Renal cortex interstitium (tissue), 15 donors: ENCODE measurements around the gene ZNF319. TPM values are rescaled to one million over a fixed set of nuclear protein-coding genes. Genes with fewer than 3 reads are reported as not detected.

Experiments used
- DNase-seq, 11 donors: peaks; one replicate each; pipeline ENCODE4 v3.0.0-alpha.2; 2013; ENCODE audit warnings: low read depth in 9 of 11, low spot score in 4 of 11; ENCODE audit errors: extremely low read depth in 1 of 11
- long read RNA-seq, 16 experiments: transcript quantifications; one replicate each; lab custom pipeline, GENCODE V29; 2026
- polyA plus RNA-seq, 3 donors: library from polyadenylated mRNA; unstranded; fragments of 120-200 nt; gene quantifications; one replicate each; pipeline ENCODE4 v1.2.1, GENCODE V29; 2013; ENCODE audit not compliant: insufficient read length in 3 of 3

ZNF319 gene
- polyA plus RNA-seq = 10 to 100 TPM in 1 of 3 donors, 1 to 10 TPM in 2; 9.2 to 12.8 (median 9.9) TPM
- long read RNA-seq, donor 1, full-length matches to known transcripts = 6 of 6 reads
- long read RNA-seq, donor 1, partial matches to known transcripts = 0 of 6 reads
- long read RNA-seq, donor 1, other reads (novel, unspliced or antisense) = 0 of 6 reads
- long read RNA-seq, donor 2, full-length matches to known transcripts = 8 of 8 reads
- long read RNA-seq, donor 2, partial matches to known transcripts = 0 of 8 reads
- long read RNA-seq, donor 2, other reads (novel, unspliced or antisense) = 0 of 8 reads
- long read RNA-seq, donor 3, full-length matches to known transcripts = 10 of 10 reads
- long read RNA-seq, donor 3, partial matches to known transcripts = 0 of 10 reads
- long read RNA-seq, donor 3, other reads (novel, unspliced or antisense) = 0 of 10 reads
- long read RNA-seq, donor 4, full-length matches to known transcripts = 5 of 5 reads
- long read RNA-seq, donor 4, partial matches to known transcripts = 0 of 5 reads
- long read RNA-seq, donor 4, other reads (novel, unspliced or antisense) = 0 of 5 reads
- long read RNA-seq, donor 5 = 0 reads
- long read RNA-seq, donor 6, full-length matches to known transcripts = 2 of 2 reads
- long read RNA-seq, donor 6, partial matches to known transcripts = 0 of 2 reads
- long read RNA-seq, donor 6, other reads (novel, unspliced or antisense) = 0 of 2 reads
- long read RNA-seq, donor 7, full-length matches to known transcripts = 8 of 8 reads
- long read RNA-seq, donor 7, partial matches to known transcripts = 0 of 8 reads
- long read RNA-seq, donor 7, other reads (novel, unspliced or antisense) = 0 of 8 reads
- long read RNA-seq, donor 8 = 0 reads
- long read RNA-seq, donor 9, full-length matches to known transcripts = 5 of 5 reads
- long read RNA-seq, donor 9, partial matches to known transcripts = 0 of 5 reads
- long read RNA-seq, donor 9, other reads (novel, unspliced or antisense) = 0 of 5 reads
- long read RNA-seq, donor 10, full-length matches to known transcripts = 2 of 2 reads
- long read RNA-seq, donor 10, partial matches to known transcripts = 0 of 2 reads
- long read RNA-seq, donor 10, other reads (novel, unspliced or antisense) = 0 of 2 reads
- long read RNA-seq, donor 11, full-length matches to known transcripts = 3 of 3 reads
- long read RNA-seq, donor 11, partial matches to known transcripts = 0 of 3 reads
- long read RNA-seq, donor 11, other reads (novel, unspliced or antisense) = 0 of 3 reads
- long read RNA-seq, donor 12 = 0 reads
- long read RNA-seq, donor 13 = 0 reads
- long read RNA-seq, donor 14, full-length matches to known transcripts = 1 of 1 reads
- long read RNA-seq, donor 14, partial matches to known transcripts = 0 of 1 reads
- long read RNA-seq, donor 14, other reads (novel, unspliced or antisense) = 0 of 1 reads
- long read RNA-seq, donor 15, full-length matches to known transcripts = 2 of 2 reads
- long read RNA-seq, donor 15, partial matches to known transcripts = 0 of 2 reads
- long read RNA-seq, donor 15, other reads (novel, unspliced or antisense) = 0 of 2 reads
- long read RNA-seq, donor 16, full-length matches to known transcripts = 10 of 10 reads
- long read RNA-seq, donor 16, partial matches to known transcripts = 0 of 10 reads
- long read RNA-seq, donor 16, other reads (novel, unspliced or antisense) = 0 of 10 reads

GRCh38 chr16:57999971-58000705, at the start of gene ZNF319:
TSS of gene ZNF319 (minus strand) at chr16:58000672. CDS start at chr16:57998265, 2,407 bp downstream.
- no peak for DNase-seq

DNA sequence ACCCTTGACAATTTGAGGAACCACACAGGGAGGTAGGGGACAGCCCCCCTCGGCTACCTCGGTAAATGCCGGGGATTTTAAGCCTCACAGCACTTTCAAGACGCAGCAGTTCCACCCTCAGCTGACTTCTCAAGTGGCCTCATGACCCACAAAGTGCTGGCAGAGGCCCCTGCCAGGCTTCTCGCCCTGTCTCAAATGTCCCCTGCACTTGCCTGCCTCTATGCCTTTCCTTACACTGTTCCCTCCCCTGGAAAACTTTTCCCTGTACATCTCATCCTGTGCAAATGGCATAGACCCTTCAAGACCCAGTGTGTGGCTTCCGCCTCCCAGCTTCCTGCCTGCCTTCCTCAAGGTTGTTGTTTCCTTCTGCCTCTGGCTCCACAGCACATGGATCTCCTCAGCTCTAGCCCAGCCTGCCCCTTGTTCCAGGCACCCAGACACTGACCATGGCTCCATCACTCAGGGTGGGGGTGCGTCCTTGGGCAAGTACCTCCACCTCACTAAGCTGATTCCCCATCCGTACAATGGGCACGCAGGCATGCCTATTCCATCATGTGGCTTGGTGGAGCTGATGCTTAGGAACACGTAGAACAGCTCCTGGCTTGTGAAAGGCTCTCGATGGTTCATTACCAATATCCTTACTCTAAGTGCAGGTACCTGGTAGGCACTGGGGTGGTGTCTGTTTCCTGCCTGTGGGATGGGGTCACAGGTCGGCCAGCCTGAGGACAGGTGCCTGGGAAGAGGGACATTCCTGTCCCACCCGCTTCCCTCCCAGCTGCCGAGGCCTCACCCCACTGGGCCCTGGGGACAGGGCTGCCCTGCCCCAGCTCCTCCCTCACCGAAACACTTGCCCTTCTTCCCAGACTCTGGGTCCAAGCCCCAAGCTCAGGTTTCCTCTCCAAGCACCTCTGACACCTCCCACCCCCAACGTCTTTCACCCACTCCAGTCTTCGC, 49.0 kb upstream of the ZNF319 start:
- DNase-seq = no peak

DNA sequence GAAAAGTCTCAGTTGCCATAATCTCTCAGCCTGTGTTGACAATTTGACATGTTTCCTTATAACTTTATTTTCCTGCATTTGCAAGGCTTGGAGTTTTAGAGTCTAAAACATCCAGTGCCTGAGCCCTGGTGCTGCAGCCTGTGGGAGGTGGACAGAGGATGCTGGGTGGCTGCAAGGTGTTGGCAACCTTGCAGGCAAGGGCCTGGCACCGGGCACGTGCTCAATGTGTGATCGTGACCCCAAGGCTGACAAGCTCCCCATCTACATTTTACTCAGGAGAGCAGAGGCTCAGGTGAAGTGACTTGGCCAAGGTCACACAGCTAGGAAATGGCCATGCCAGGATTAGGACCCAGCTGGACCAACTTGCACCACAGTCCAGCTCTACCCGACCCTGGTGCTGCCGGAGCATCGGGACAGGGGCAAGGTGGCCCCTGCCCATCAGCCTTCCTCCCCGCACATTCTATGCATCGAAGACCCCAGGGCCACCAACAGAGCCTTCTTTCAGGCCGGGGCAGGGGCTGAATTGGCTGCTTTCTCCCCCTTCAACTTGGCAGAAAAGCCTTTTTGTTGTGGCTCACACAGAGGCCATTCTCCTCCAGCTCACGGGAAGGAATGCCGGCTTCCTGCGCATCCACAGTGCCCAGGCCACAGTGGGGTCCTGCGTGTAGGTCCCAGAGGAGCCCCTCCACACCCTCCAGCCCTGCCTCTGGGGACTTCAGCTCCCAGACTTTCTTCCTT, 48.2 kb upstream of the ZNF319 start:
- DNase-seq = no peak

DNA sequence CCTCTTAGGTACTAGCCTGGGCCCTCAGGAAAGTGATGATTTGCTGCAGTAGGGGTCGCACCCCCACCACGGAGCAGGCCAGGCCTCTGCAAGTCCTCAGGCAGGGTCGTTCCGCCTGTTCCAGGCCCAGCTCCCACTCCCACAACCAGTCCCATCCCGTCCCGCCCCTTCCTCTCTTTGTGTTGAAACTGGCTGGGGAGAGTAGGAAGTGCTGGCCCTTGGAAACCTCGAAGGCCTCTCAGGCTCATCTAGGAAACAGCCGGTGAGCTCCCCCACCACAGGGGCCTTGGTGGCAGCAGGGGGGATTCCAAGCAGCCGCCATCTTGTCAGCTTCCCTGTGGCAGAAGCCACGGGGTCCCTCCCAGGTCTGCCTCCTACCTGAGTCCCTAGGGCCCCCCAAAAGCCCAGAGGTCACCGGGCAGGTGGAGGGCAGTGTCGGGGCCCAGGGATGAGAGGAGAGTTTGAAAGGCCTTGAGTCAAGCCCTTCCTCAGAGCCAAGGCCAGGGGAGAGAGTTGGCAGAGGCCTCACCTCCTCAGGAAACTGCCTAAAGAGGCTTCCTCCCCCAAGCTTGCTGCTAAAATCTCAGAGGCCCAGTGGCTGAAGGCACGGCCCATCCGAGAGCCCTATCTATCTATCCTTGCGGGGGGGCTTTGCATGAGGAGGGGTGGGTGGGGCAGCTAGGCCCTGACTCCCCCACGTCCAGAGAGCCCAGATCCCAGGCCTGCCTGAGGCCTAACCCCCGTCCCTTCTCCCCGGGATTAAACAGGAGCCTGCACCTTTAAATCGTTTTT, 47.3 kb upstream of the ZNF319 start:
- DNase-seq = peak in 1 of 11 donors; percentile 14

- no peak for DNase-seq
These were observed 46.5 kb upstream of the ZNF319 start for GRCh38 chr16:58046936-58047335.

DNA sequence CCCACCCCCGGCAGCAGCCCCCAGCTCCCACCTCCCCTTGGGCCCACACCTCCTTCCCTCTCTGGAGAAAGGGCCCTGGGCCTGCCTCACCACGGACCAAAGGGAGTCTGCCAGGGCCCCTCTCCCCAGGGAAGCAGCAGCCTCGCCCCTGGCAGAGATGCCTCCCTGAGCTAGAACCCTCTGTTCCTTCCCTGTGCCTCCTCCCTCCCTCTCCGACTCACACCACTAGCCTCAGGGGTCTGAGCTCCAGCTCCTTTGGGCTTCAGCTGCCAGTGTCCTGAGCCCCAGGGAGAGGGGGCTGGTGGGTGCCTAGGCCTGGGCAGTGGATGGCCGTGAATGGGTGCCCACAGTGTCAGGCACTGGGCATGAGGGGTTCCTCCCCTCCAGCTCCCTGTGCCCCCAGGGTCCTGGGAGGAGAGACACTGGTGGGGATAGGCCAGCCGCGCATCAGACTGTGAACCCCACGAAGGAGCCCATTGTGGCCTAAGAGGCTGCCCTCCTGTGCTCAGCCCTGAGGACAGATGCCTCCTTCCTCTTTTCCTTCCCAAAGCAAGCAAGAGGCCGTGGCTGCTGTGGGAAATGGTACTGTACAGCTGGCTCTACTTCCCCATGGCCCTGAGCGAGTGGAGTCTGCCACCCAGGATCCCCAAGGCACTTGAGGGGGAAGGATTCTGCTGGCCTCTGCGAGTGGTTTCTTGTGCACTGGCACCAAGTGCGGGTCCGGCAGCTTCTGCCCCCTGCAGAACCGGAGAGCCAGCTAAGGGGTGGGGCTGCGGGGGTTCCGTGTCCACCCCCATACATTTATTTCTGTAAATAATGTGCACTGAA, 45.8 kb upstream of the ZNF319 start:
- DNase-seq = no peak

- no peak for DNase-seq
These were observed 44.6 kb upstream of the ZNF319 start for GRCh38 chr16:58045096-58045495.

GRCh38 chr16:58044266-58045019, 44.0 kb upstream of the ZNF319 start:
- no peak for DNase-seq

- DNase-seq = no peak
These were observed 43.2 kb upstream of the ZNF319 start for GRCh38 chr16:58043571-58044155.

DNA sequence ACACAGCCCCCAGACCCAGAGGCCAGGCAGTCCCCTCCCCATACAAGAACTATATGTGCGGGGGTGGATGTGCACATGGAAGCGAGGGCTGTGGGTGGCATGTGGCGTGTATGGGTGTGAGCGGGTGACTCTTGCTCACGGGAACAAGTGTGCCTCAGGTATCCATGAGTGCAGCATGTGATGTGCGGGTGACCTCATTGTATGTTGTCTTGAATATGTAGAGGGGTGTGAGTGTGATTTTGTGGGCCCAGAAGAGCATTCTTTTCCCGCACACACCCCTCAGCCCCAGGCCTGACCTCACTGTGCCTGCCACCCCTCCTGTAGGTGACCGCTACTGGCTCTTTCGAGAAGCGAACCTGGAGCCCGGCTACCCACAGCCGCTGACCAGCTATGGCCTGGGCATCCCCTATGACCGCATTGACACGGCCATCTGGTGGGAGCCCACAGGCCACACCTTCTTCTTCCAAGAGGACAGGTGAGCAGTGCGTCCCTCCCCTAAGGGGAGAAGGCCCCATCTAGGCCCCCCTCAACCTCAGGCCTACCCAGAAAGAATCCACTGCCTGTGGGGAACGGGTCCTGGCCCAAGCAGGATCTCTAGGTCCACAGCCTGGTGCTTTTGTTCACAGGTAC, 42.5 kb upstream of the ZNF319 start:
- no peak for DNase-seq

DNA sequence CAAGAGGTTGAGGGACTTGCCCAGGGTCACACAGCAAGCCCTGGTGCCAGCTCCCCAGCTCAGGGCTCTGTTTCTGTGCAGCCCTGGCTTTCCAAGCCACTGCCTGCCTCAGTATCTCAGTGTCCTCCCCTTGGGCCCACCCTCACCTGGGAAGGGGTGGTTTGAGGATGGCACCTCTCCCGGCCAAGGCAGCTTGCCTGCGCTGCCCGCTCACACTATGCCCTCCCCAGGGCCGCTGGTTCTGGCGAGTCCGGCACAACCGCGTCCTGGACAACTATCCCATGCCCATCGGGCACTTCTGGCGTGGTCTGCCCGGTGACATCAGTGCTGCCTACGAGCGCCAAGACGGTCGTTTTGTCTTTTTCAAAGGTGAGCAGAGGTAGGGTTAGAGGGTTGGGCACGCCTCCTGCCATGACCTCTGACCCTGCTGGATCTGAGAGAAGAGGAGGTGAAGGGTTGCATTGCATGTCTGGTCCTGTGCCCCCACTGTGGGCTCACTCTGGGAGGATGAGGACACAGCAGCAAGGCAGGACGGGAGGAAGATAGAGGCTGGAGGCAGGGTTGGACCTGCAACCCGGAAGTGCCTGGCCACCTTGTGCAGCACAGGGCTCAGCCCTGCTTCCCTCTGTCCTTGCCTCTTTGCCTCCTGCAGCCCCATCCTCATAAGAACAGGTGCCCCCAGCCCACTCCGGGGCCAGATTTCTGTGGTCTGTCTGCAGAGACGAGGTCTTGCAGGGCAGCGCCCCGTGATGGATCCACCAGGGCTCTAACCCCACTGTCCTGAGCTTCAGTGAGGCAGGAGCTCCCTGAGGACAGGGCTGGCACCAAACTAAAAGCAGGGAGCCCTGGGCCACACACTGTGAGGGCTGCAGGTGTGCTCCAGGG, 41.8 kb upstream of the ZNF319 start:
- DNase-seq = no peak

- no peak for DNase-seq
These were observed 41.1 kb upstream of the ZNF319 start for GRCh38 chr16:58041628-58041955.
